ENCODE measurements around the gene SLC12A2.

The SLC12A2 gene

GRCh38 chr5:128123936-128124335, 40.4 kb downstream of the SLC12A2 start:
- TF ChIP-seq TAF1 (IDR thresholded peaks at IDR 0.05; ENCODE audit: borderline replicate concordance, insufficient read depth, low read length): no peak
- no peak for TF ChIP-seq POLR2AphosphoS5 (IDR thresholded peaks at IDR 0.05; ENCODE audit: low read depth, low read length)
- TF ChIP-seq FOXP2 (optimal IDR thresholded peaks at IDR 0.05; ENCODE audit: borderline replicate concordance, extremely low read depth, extremely low read length, insufficient read depth): no peak
- no peak for TF ChIP-seq SIN3A (IDR thresholded peaks at IDR 0.05; ENCODE audit: borderline replicate concordance, insufficient read depth, low read length)
- no peak for TF ChIP-seq REST (IDR thresholded peaks at IDR 0.05; ENCODE audit: insufficient read depth in 1 of 2, low read depth in 2 of 2, low read length in 2 of 2)

- TF ChIP-seq SIN3A (IDR thresholded peaks at IDR 0.05; ENCODE audit: borderline replicate concordance, insufficient read depth, low read length): no peak
These were observed 42.7 kb downstream of the SLC12A2 start for GRCh38 chr5:128126241-128126640.

GRCh38 chr5:128132499-128132898, 48.9 kb downstream of the SLC12A2 start:
- no peak for TF ChIP-seq SIN3A (IDR thresholded peaks at IDR 0.05; ENCODE audit: borderline replicate concordance, insufficient read depth, low read length)
- TF ChIP-seq TAF1 (IDR thresholded peaks at IDR 0.05; ENCODE audit: borderline replicate concordance, insufficient read depth, low read length): no peak
- TF ChIP-seq POLR2AphosphoS5 (IDR thresholded peaks at IDR 0.05; ENCODE audit: low read depth, low read length): no peak
- TF ChIP-seq FOXP2 (optimal IDR thresholded peaks at IDR 0.05; ENCODE audit: borderline replicate concordance, extremely low read depth, extremely low read length, insufficient read depth): no peak
- no peak for TF ChIP-seq REST (IDR thresholded peaks at IDR 0.05; ENCODE audit: insufficient read depth in 1 of 2, low read depth in 2 of 2, low read length in 2 of 2)

- TF ChIP-seq POLR2AphosphoS5 (IDR thresholded peaks at IDR 0.05; ENCODE audit: low read depth, low read length): no peak
- no peak for TF ChIP-seq REST (IDR thresholded peaks at IDR 0.05; ENCODE audit: insufficient read depth in 1 of 2, low read depth in 2 of 2, low read length in 2 of 2)
- no peak for TF ChIP-seq SIN3A (IDR thresholded peaks at IDR 0.05; ENCODE audit: borderline replicate concordance, insufficient read depth, low read length)
- TF ChIP-seq FOXP2 (optimal IDR thresholded peaks at IDR 0.05; ENCODE audit: borderline replicate concordance, extremely low read depth, extremely low read length, insufficient read depth): no peak
- TF ChIP-seq TAF1 (IDR thresholded peaks at IDR 0.05; ENCODE audit: borderline replicate concordance, insufficient read depth, low read length): no peak
These were observed 51.7 kb downstream of the SLC12A2 start for GRCh38 chr5:128135286-128135685.

- TF ChIP-seq POLR2AphosphoS5 (IDR thresholded peaks at IDR 0.05; ENCODE audit: low read depth, low read length) (no peak), REST (IDR thresholded peaks at IDR 0.05; ENCODE audit: insufficient read depth in 1 of 2, low read depth in 2 of 2, low read length in 2 of 2) (no peak)
These were observed 60.3 kb downstream of the SLC12A2 start for GRCh38 chr5:128143911-128144310.

Data from PFSK-1 (cell line).